ENCODE results near the gene OSBPL1A. TPM values are rescaled to one million over a fixed set of nuclear protein-coding genes. Genes with fewer than 3 reads are reported as not detected.

The OSBPL1A gene
- total and polyA plus RNA-seq, 4 donors = 12.6 to 38.8 (median 26.0) TPM

DNA sequence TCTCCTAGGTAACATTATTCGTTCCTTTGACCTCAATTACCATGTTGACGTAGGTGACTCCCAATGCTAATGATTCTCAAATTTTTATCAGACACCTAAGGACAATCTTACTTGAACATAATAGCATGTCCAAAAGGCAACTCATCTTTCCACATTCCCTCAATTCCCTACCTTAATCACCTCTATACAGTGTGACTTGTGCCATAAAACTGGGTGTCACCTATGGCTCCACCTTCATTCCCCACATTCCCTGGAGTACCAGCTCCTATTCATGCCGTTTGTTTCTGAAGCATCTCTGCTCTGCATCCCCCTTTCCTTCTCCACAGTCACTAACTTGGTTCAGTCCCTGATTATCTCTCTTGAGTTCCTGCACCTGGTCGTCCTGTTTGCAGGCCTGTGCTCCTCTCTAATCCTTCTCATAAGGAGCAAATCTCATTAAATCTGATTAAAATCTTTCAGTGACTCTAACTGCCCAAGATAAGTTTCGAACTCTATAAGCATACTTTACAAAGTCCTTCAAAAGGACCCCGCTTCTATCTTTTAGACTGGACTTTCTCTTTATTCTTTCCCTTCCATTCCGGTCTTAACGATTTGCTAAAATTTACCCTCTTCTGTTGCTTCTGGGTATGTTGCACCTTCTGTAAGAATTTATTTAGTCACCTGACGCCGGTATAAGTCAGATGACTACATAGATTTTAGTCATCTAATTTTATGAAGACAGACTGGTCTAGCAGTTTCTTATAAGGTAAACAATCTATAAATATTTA is 128.7 kb downstream of the OSBPL1A start:
- no peak for DNase-seq
- Histone ChIP-seq H3K36me3 (ENCODE audit: control insufficient read depth in 4 of 4, insufficient read depth in 4 of 4, low read length in 4 of 4) (peaks cover 0 to 10% (median 0%) of the 10 kb centered on the region in 4 donors), H3K27ac (ENCODE audit: low read depth in 1 of 2, low read length in 1 of 2) (no peak overlapping the region), H3K9ac (ENCODE audit: insufficient read depth in 1 of 2, low read length in 2 of 2) (no peak overlapping the region), H3K27me3 (ENCODE audit: control insufficient read depth in 3 of 3, insufficient read depth in 3 of 3, low read length in 2 of 3) (no peaks in the 10 kb centered on the region), H3K4me1 (ENCODE audit: control insufficient read depth in 5 of 5, insufficient read depth in 5 of 5, low read length in 5 of 5) (peaks cover 0 to 23% (median 3%) of the 10 kb centered on the region in 5 donors), H3K4me3 (no peak overlapping the region), H3K9me3 (ENCODE audit: control insufficient read depth in 4 of 4, insufficient read depth in 3 of 4, low read length in 3 of 4) (no peaks in the 10 kb centered on the region)
- no peak for ATAC-seq (ENCODE audit: insufficient read depth, low FRiP score)
- 89 to 94% methylated on average over 10 of the region's 10 CpGs for WGBS, 2 donors
- TF ChIP-seq CTCF (IDR thresholded peaks at IDR 0.05; ENCODE audit: control extremely low read depth, extremely low read depth) = no peak

DNA sequence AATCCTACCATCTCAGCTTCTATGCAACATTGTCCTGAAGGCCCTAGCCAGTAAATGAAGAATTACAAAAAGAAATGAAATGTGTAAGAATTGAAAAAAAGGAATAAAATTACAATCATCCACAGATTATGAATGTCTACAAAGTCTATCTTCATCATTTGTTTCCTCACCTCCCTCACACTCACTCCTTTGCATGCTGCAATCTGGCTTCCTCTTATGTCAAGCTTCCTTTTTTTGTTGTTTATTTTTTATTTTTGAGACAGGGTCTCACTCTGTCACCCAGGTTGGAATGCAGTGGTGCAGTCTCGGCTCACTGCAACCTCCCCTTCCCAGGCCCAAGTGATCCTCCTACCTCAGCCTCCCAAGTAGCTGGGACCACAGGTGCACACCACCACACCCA is 129.7 kb downstream of the OSBPL1A start:
- Histone ChIP-seq H3K36me3 (ENCODE audit: control insufficient read depth in 4 of 4, insufficient read depth in 4 of 4, low read length in 4 of 4) (peaks cover 0 to 10% (median 0%) of the 10 kb centered on the region in 4 donors), H3K9ac (ENCODE audit: insufficient read depth in 1 of 2, low read length in 2 of 2) (no peak overlapping the region), H3K9me3 (ENCODE audit: control insufficient read depth in 4 of 4, insufficient read depth in 3 of 4, low read length in 3 of 4) (no peaks in the 10 kb centered on the region), H3K4me1 (ENCODE audit: control insufficient read depth in 5 of 5, insufficient read depth in 5 of 5, low read length in 5 of 5) (peaks cover 0 to 23% (median 3%) of the 10 kb centered on the region in 5 donors), H3K27ac (ENCODE audit: low read depth in 1 of 2, low read length in 1 of 2) (no peak overlapping the region), H3K4me3 (no peak overlapping the region), H3K27me3 (ENCODE audit: control insufficient read depth in 3 of 3, insufficient read depth in 3 of 3, low read length in 2 of 3) (no peaks in the 10 kb centered on the region)
- DNase-seq = no peak
- 85 to 91% methylated on average over 1 of the region's 1 CpG for WGBS, 2 donors
- no peak for ATAC-seq (ENCODE audit: insufficient read depth, low FRiP score)
- no peak for TF ChIP-seq CTCF (IDR thresholded peaks at IDR 0.05; ENCODE audit: control extremely low read depth, extremely low read depth)

GRCh38 chr18:24266131-24266530 is 131.5 kb downstream of the OSBPL1A start:
- ATAC-seq (ENCODE audit: insufficient read depth, low FRiP score) = no peak
- H3K27me3 ChIP-seq (ENCODE audit: control insufficient read depth in 3 of 3, insufficient read depth in 3 of 3, low read length in 2 of 3) = no peaks in the 10 kb centered on the region

More at GRCh38 chr18:24266131-24266530, 131.5 kb downstream of the OSBPL1A start:
- Histone ChIP-seq H3K4me1 (ENCODE audit: control insufficient read depth in 5 of 5, insufficient read depth in 5 of 5, low read length in 5 of 5) (peaks cover 1 to 23% (median 6%) of the 10 kb centered on the region in 5 donors), H3K36me3 (ENCODE audit: control insufficient read depth in 4 of 4, insufficient read depth in 4 of 4, low read length in 4 of 4) (peaks cover 0 to 10% (median 0%) of the 10 kb centered on the region in 4 donors), H3K4me3 (no peak overlapping the region), H3K9ac (ENCODE audit: insufficient read depth in 1 of 2, low read length in 2 of 2) (no peak overlapping the region), H3K9me3 (ENCODE audit: control insufficient read depth in 4 of 4, insufficient read depth in 3 of 4, low read length in 3 of 4) (no peaks in the 10 kb centered on the region), H3K27ac (ENCODE audit: low read depth in 1 of 2, low read length in 1 of 2) (no peak overlapping the region)
- no peak for DNase-seq
- 88 to 89% methylated on average over 1 of the region's 1 CpG for WGBS, 2 donors
- TF ChIP-seq CTCF (IDR thresholded peaks at IDR 0.05; ENCODE audit: control extremely low read depth, extremely low read depth) = no peak

All from lung (tissue), 12 donors.